Natural killer cell (primary cell): ENCODE results near the gene MMP15. TPM values are rescaled to one million over a fixed set of nuclear protein-coding genes. Genes with fewer than 3 reads are reported as not detected.

Experiments used
- ATAC-seq, 3 donors: fragments of 150-1000 bp in 2 of 3; fragments of 200-7000 bp in 1 of 3; cut with Tn5 transposase; 1 replicate in 1 of 3; 2 replicates in 2 of 3; pipeline ENCODE4 v1.10.0; 2021; ENCODE audit warnings: mild to moderate bottlenecking in 2 of 3, moderate library complexity in 2 of 3
- DNase-seq, 2 donors: peaks; one replicate each; pipeline versions ENCODE4 v3.0.0 to v3.0.0-alpha.2; 2013 to 2021; ENCODE audit warnings: mixed read lengths in 1 of 2
- H3K27ac ChIP-seq: one replicate; pipeline ENCODE4 v1.5.1; 2013; ENCODE audit warnings: mild to moderate bottlenecking, low read length
- H3K27me3 ChIP-seq: one replicate; pipeline ENCODE4 v1.6.1; 2013; ENCODE audit warnings: low read length; ENCODE audit not compliant: control insufficient read depth, insufficient read depth
- H3K36me3 ChIP-seq: one replicate; pipeline ENCODE4 v1.6.1; 2013; ENCODE audit warnings: low read length; ENCODE audit not compliant: control insufficient read depth, insufficient read depth
- H3K4me1 ChIP-seq: one replicate; pipeline ENCODE4 v1.6.1; 2013; ENCODE audit warnings: low read length; ENCODE audit not compliant: control insufficient read depth, insufficient read depth
- H3K4me3 ChIP-seq: one replicate; pipeline ENCODE4 v1.5.1; 2013; ENCODE audit warnings: low read length
- H3K9me3 ChIP-seq: one replicate; pipeline ENCODE4 v1.6.1; 2013; ENCODE audit warnings: low read length; ENCODE audit not compliant: control insufficient read depth, insufficient read depth
- H3K27ac Mint-ChIP-seq, 2 donors: one replicate each; pipeline ENCODE4 v1.8.0; 2022; ENCODE audit warnings: mild to moderate bottlenecking in 2 of 2, mixed read lengths in 2 of 2, moderate library complexity in 1 of 2
- H3K27me3 Mint-ChIP-seq, 2 donors: one replicate each; pipeline ENCODE4 v1.8.0; 2022; ENCODE audit warnings: low read depth in 2 of 2, mixed read lengths in 2 of 2
- H3K36me3 Mint-ChIP-seq: one replicate; pipeline ENCODE4 v1.8.0; 2022; ENCODE audit warnings: mixed read lengths
- H3K4me1 Mint-ChIP-seq, 2 donors: one replicate each; pipeline ENCODE4 v1.8.0; 2022; ENCODE audit warnings: mixed read lengths in 2 of 2
- H3K4me3 Mint-ChIP-seq: one replicate; pipeline ENCODE4 v1.8.0; 2022; ENCODE audit warnings: mild to moderate bottlenecking, moderate library complexity, mixed read lengths
- H3K9me3 Mint-ChIP-seq, 2 donors: one replicate each; pipeline ENCODE4 v1.8.0; 2022; ENCODE audit warnings: mixed read lengths in 2 of 2
- CTCF ChIP-seq: fragments of 200-600 bp; IDR thresholded peaks from one replicate; pipeline ENCODE4 v1.8.0; 2022; ENCODE audit warnings: antibody characterized with exemption
- WGBS: methylation state at CpG from one replicate; pipeline ENCODE4 v1.1.7; 2013; ENCODE audit warnings: missing lambda C conversion rate; ENCODE audit not compliant: insufficient coverage; 5-methylcytosine and 5-hydroxymethylcytosine counted together
- intact Hi-C: fragments of 100-400 bp; cut with micrococcal nuclease; formaldehyde crosslinking; loops from one replicate; pipeline ENCODE4 v1.14.2; 2022
- total RNA-seq, 4 donors: library from RNA; stranded (reverse); fragments of 120-200 nt in 1 of 4; gene quantifications; one replicate each; pipeline versions ENCODE4 v1.2.3 to v1.2.4, GENCODE V29; 2013 to 2022

The MMP15 gene
- total RNA-seq, 3 donors from 2014 or later (not counting 1 experiment from before 2014, with no cell fraction given) = 0.23 to 0.27 (median 0.24) TPM

GRCh38 chr16:57979006-57979585, 46.5 kb upstream of the MMP15 start:
- intact Hi-C loops = no loop called here
- TF ChIP-seq CTCF = no peak
- DNase-seq (no peak), ATAC-seq (no peak)
- H3K36me3 ChIP-seq = no peaks in the 10 kb centered on the region
- H3K4me1 Mint-ChIP-seq = no peaks in the 10 kb centered on the region
- peaks cover 2% of the 10 kb centered on the region for H3K4me1 ChIP-seq
- H3K27ac ChIP-seq = no peak overlapping the region
- no peaks in the 10 kb centered on the region for H3K9me3 ChIP-seq
- no peak overlapping the region for H3K4me3 ChIP-seq
- H3K27ac Mint-ChIP-seq = no peak overlapping the region
- no peaks in the 10 kb centered on the region for H3K27me3 ChIP-seq
- 85% methylated on average over 11 of the region's 11 CpGs for WGBS
- no peaks in the 10 kb centered on the region for H3K27me3 Mint-ChIP-seq
- no peak overlapping the region for H3K4me3 Mint-ChIP-seq
- H3K9me3 Mint-ChIP-seq = no peaks in the 10 kb centered on the region
- H3K36me3 Mint-ChIP-seq = no peaks in the 10 kb centered on the region

- Histone ChIP-seq H3K27ac (no peak overlapping the region), H3K9me3 (no peaks in the 10 kb centered on the region), H3K4me3 (no peak overlapping the region), H3K27me3 (no peaks in the 10 kb centered on the region), H3K4me1 (peaks cover 21% of the 10 kb centered on the region), H3K36me3 (no peaks in the 10 kb centered on the region)
- Mint-ChIP-seq H3K27ac (no peak overlapping the region), H3K9me3 (no peaks in the 10 kb centered on the region), H3K36me3 (no peaks in the 10 kb centered on the region), H3K27me3 (no peaks in the 10 kb centered on the region), H3K4me3 (no peak overlapping the region), H3K4me1 (peaks cover 0 to 13% of the 10 kb centered on the region in 2 donors)
- ATAC-seq (no peak), DNase-seq (no peak)
- 92% methylated on average over 6 of the region's 7 CpGs for WGBS
- intact Hi-C loops = no loop called here
- TF ChIP-seq CTCF = no peak
Observed at GRCh38 chr16:57981636-57982035, 43.9 kb upstream of the MMP15 start.

GRCh38 chr16:57982385-57982784, 43.2 kb upstream of the MMP15 start:
- H3K27ac Mint-ChIP-seq = no peak overlapping the region
- WGBS = 92% methylated on average over 2 of the region's 5 CpGs

More at GRCh38 chr16:57982385-57982784, 43.2 kb upstream of the MMP15 start:
- Histone ChIP-seq H3K36me3 (no peaks in the 10 kb centered on the region), H3K27ac (no peak overlapping the region), H3K4me3 (no peak overlapping the region), H3K4me1 (peaks cover 21% of the 10 kb centered on the region), H3K9me3 (no peaks in the 10 kb centered on the region), H3K27me3 (no peaks in the 10 kb centered on the region)
- ATAC-seq (no peak), DNase-seq (no peak)
- Mint-ChIP-seq H3K27me3 (no peaks in the 10 kb centered on the region), H3K4me1 (peaks cover 0 to 13% of the 10 kb centered on the region in 2 donors), H3K4me3 (no peak overlapping the region), H3K36me3 (no peaks in the 10 kb centered on the region), H3K9me3 (no peaks in the 10 kb centered on the region)
- TF ChIP-seq CTCF = no peak
- intact Hi-C loops = no loop called here
